ENCODE data around the gene FIG4. TPM values are rescaled to one million over a fixed set of nuclear protein-coding genes. Genes with fewer than 3 reads are reported as not detected.

FIG4 gene
- polyA plus RNA-seq, 1 donor (not counting 4 experiments of a cell fraction or from before 2014, with no cell fraction given), result 12.8 TPM

- Histone ChIP-seq H3K79me2 (ENCODE audit: control insufficient read depth, insufficient read depth, low read length) (peaks cover 2% of the 10 kb centered on the region), H3K4me2 (ENCODE audit: control insufficient read depth, extremely low read depth, insufficient read depth, low read depth, low read length) (no peak overlapping the region), H3K27ac (ENCODE audit: control insufficient read depth, insufficient read depth, low read length) (no peak overlapping the region), H4K20me1 (ENCODE audit: control insufficient read depth, extremely low read depth, insufficient read depth, low read length) (no peaks in the 10 kb centered on the region), H3K9me3 (ENCODE audit: control insufficient read depth, low read depth, low read length) (no peaks in the 10 kb centered on the region), H3K36me3 (ENCODE audit: control insufficient read depth in 2 of 2, extremely low read depth in 1 of 2, insufficient read depth in 2 of 2, low read length in 2 of 2) (no peaks in the 10 kb centered on the region), H3K4me1 (ENCODE audit: control insufficient read depth, extremely low read depth, insufficient read depth, low read length) (no peaks in the 10 kb centered on the region), H3K9ac (ENCODE audit: control insufficient read depth, extremely low read depth, insufficient read depth, low read length) (no peak overlapping the region), H3K27me3 (ENCODE audit: control insufficient read depth, extremely low read depth, insufficient read depth, low read length) (no peaks in the 10 kb centered on the region), H2AFZ (ENCODE audit: control insufficient read depth, low read length) (no peak overlapping the region), H3K9me1 (ENCODE audit: control insufficient read depth, extremely low read depth, insufficient read depth, low read length) (no peaks in the 10 kb centered on the region), H3K4me3 (ENCODE audit: control insufficient read depth in 2 of 3, extremely low read depth in 1 of 3, insufficient read depth in 2 of 3, low read depth in 1 of 3, low read length in 3 of 3) (no peak overlapping the region)
- FAIRE-seq (no peak), DNase-seq (ENCODE audit: low read depth, low spot score) (no peak)
- TF ChIP-seq CTCF (optimal IDR thresholded peaks at IDR 0.05 in 1 of 3, IDR thresholded peaks at IDR 0.05 in 1 of 3, conservative IDR thresholded peaks at IDR 0.05 in 1 of 3; ENCODE audit: extremely low read depth in 1 of 3, insufficient read depth in 2 of 3, low read length in 3 of 3), result no peak
- no peak for TF ChIP-seq EZH2 (IDR thresholded peaks at IDR 0.05; ENCODE audit: low read length)
- dilution Hi-C loops (cut with MboI; ENCODE audit: extremely low pct_ligation_motif_present, low sequenced_read_pairs), result no loop called here
These were observed 23.1 kb downstream of the FIG4 start for GRCh38 chr6:109714166-109714565.

DNA sequence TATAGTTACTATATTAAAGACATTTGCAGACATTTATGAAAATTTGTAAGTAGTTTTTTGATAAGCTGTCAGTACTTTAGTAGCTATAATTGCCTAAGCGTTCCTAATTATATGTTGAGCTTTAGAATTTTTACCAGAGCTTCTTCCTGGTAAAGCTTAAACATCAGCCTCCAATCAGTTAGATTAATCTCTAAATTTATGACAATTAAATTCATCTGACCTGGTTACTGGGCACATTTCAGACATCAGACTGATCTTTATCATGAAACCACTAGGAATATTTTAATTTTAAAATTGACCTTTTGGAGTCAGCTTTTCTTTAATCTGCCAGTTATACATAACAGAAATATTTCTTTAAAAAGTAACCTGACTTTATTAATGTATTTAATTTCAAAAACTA is 23.5 kb downstream of the FIG4 start:
- peaks cover 2% of the 10 kb centered on the region for H3K79me2 ChIP-seq (ENCODE audit: control insufficient read depth, insufficient read depth, low read length)
- H3K27me3 ChIP-seq (ENCODE audit: control insufficient read depth, extremely low read depth, insufficient read depth, low read length), result no peaks in the 10 kb centered on the region
- dilution Hi-C loops (cut with MboI; ENCODE audit: extremely low pct_ligation_motif_present, low sequenced_read_pairs), result no loop called here
- no peaks in the 10 kb centered on the region for H3K36me3 ChIP-seq (ENCODE audit: control insufficient read depth in 2 of 2, extremely low read depth in 1 of 2, insufficient read depth in 2 of 2, low read length in 2 of 2)
- H2AFZ ChIP-seq (ENCODE audit: control insufficient read depth, low read length), result no peak overlapping the region
- no peak overlapping the region for H3K27ac ChIP-seq (ENCODE audit: control insufficient read depth, insufficient read depth, low read length)
- H3K4me3 ChIP-seq (ENCODE audit: control insufficient read depth in 2 of 3, extremely low read depth in 1 of 3, insufficient read depth in 2 of 3, low read depth in 1 of 3, low read length in 3 of 3), result no peak overlapping the region
- no peaks in the 10 kb centered on the region for H3K4me1 ChIP-seq (ENCODE audit: control insufficient read depth, extremely low read depth, insufficient read depth, low read length)
- no peak overlapping the region for H3K9ac ChIP-seq (ENCODE audit: control insufficient read depth, extremely low read depth, insufficient read depth, low read length)
- FAIRE-seq, result no peak
- TF ChIP-seq CTCF (optimal IDR thresholded peaks at IDR 0.05 in 1 of 3, IDR thresholded peaks at IDR 0.05 in 1 of 3, conservative IDR thresholded peaks at IDR 0.05 in 1 of 3; ENCODE audit: extremely low read depth in 1 of 3, insufficient read depth in 2 of 3, low read length in 3 of 3), result no peak
- no peak for TF ChIP-seq EZH2 (IDR thresholded peaks at IDR 0.05; ENCODE audit: low read length)
- no peaks in the 10 kb centered on the region for H3K9me1 ChIP-seq (ENCODE audit: control insufficient read depth, extremely low read depth, insufficient read depth, low read length)
- no peaks in the 10 kb centered on the region for H4K20me1 ChIP-seq (ENCODE audit: control insufficient read depth, extremely low read depth, insufficient read depth, low read length)
- DNase-seq (ENCODE audit: low read depth, low spot score), result no peak
- no peak overlapping the region for H3K4me2 ChIP-seq (ENCODE audit: control insufficient read depth, extremely low read depth, insufficient read depth, low read depth, low read length)
- H3K9me3 ChIP-seq (ENCODE audit: control insufficient read depth, low read depth, low read length), result no peaks in the 10 kb centered on the region
